ENCODE results near the gene SPATA6. TPM values are rescaled to one million over a fixed set of nuclear protein-coding genes. Genes with fewer than 3 reads are reported as not detected.

The SPATA6 gene
- total and polyA plus RNA-seq, 4 donors = 1.1 to 5.5 (median 2.4) TPM

- TF ChIP-seq HNF4A (conservative IDR thresholded peaks at IDR 0.05) (no peak), JUND (IDR thresholded peaks at IDR 0.05) (no peak), RAD21 (IDR thresholded peaks at IDR 0.05) (no peak), FOXA2 (IDR thresholded peaks at IDR 0.05) (no peak), NR2F2 (IDR thresholded peaks at IDR 0.05) (no peak), SP1 (IDR thresholded peaks at IDR 0.05) (no peak), ZBTB33 (IDR thresholded peaks at IDR 0.05) (no peak), MAX (IDR thresholded peaks at IDR 0.05) (no peak), FOXA1 (IDR thresholded peaks at IDR 0.05) (no peak), TAF1 (conservative IDR thresholded peaks at IDR 0.05) (no peak), REST (IDR thresholded peaks at IDR 0.05) (no peak), EGR1 (IDR thresholded peaks at IDR 0.05; ENCODE audit: low read depth in 2 of 2) (no peak), GABPA (IDR thresholded peaks at IDR 0.05 in 1 of 2, conservative IDR thresholded peaks at IDR 0.05 in 1 of 2) (no peak), YY1 (IDR thresholded peaks at IDR 0.05) (no peak), RXRA (IDR thresholded peaks at IDR 0.05) (no peak), CTCF (IDR thresholded peaks at IDR 0.05; ENCODE audit: low read depth, low read length, missing input control) (no peak)
These were observed 5.4 kb downstream of the SPATA6 start for GRCh38 chr1:48466594-48466993.

GRCh38 chr1:48462716-48463302, 9.2 kb downstream of the SPATA6 start:
- no peak overlapping the region for H3K9ac ChIP-seq (ENCODE audit: low read depth in 1 of 2, low read length in 2 of 2)
- H3K4me3 ChIP-seq (ENCODE audit: low read depth in 1 of 3, low read length in 3 of 3) = no peak overlapping the region
- H3K4me1 ChIP-seq (ENCODE audit: control insufficient read depth in 4 of 4, insufficient read depth in 4 of 4, low read length in 3 of 4) = no peaks in the 10 kb centered on the region
- WGBS = 91% methylated on average over 3 of the region's 3 CpGs
- H3K9me3 ChIP-seq (ENCODE audit: control insufficient read depth in 4 of 4, low read length in 3 of 4) = no peaks in the 10 kb centered on the region
- peaks cover 0 to 2% (median 0%) of the 10 kb centered on the region in 4 donors for H3K27me3 ChIP-seq (ENCODE audit: control insufficient read depth in 4 of 4, insufficient read depth in 4 of 4, low read length in 3 of 4)
- H3K36me3 ChIP-seq (ENCODE audit: control insufficient read depth in 4 of 4, insufficient read depth in 3 of 4, low read depth in 1 of 4, low read length in 3 of 4) = no peaks in the 10 kb centered on the region
- H3K27ac ChIP-seq (ENCODE audit: low read depth in 1 of 2, low read length in 2 of 2) = no peak overlapping the region
- DNase-seq (ENCODE audit: low spot score) = no peak
- TF ChIP-seq FOXA2 (IDR thresholded peaks at IDR 0.05) (no peak), HNF4G (IDR thresholded peaks at IDR 0.05) (no peak), REST (IDR thresholded peaks at IDR 0.05) (no peak), RAD21 (IDR thresholded peaks at IDR 0.05) (no peak), YY1 (IDR thresholded peaks at IDR 0.05) (no peak), RXRA (IDR thresholded peaks at IDR 0.05) (no peak), SP1 (IDR thresholded peaks at IDR 0.05) (no peak), FOXA1 (IDR thresholded peaks at IDR 0.05) (no peak), MAX (IDR thresholded peaks at IDR 0.05) (no peak), HNF4A (conservative IDR thresholded peaks at IDR 0.05) (no peak), JUND (IDR thresholded peaks at IDR 0.05) (no peak), TAF1 (conservative IDR thresholded peaks at IDR 0.05) (no peak), NR2F2 (IDR thresholded peaks at IDR 0.05) (no peak)

More at GRCh38 chr1:48466594-48466993, 5.4 kb downstream of the SPATA6 start:
- no peaks in the 10 kb centered on the region for H3K9me3 ChIP-seq (ENCODE audit: control insufficient read depth in 4 of 4, low read length in 3 of 4)
- 85% methylated on average over 1 of the region's 1 CpG for WGBS
- peaks cover 4 to 13% (median 7%) of the 10 kb centered on the region in 4 donors for H3K4me1 ChIP-seq (ENCODE audit: control insufficient read depth in 4 of 4, insufficient read depth in 4 of 4, low read length in 3 of 4)
- peaks cover 0 to 2% (median 0%) of the 10 kb centered on the region in 4 donors for H3K27me3 ChIP-seq (ENCODE audit: control insufficient read depth in 4 of 4, insufficient read depth in 4 of 4, low read length in 3 of 4)
- no peaks in the 10 kb centered on the region for H3K36me3 ChIP-seq (ENCODE audit: control insufficient read depth in 4 of 4, insufficient read depth in 3 of 4, low read depth in 1 of 4, low read length in 3 of 4)
- no peak overlapping the region for H3K27ac ChIP-seq (ENCODE audit: low read depth in 1 of 2, low read length in 2 of 2)
- no peak overlapping the region for H3K9ac ChIP-seq (ENCODE audit: low read depth in 1 of 2, low read length in 2 of 2)
- no peak overlapping the region for H3K4me3 ChIP-seq (ENCODE audit: low read depth in 1 of 3, low read length in 3 of 3)
- no peak for DNase-seq (ENCODE audit: low spot score)

Measured in liver (tissue), 9 donors.